ENCODE results near the gene SPDYE8.
"Not testable (repeated sequence)": the region's sequence is repeated elsewhere in the genome, so short reads cannot be mapped to it uniquely, and the experiment has no call there.

The SPDYE8 gene, protein sequence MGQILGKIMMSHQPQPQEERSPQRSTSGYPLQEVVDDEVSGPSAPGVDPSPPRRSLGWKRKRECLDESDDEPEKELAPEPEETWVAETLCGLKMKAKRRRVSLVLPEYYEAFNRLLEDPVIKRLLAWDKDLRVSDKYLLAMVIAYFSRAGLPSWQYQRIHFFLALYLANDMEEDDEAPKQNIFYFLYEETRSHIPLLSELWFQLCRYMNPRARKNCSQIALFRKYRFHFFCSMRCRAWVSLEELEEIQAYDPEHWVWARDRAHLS

DNA sequence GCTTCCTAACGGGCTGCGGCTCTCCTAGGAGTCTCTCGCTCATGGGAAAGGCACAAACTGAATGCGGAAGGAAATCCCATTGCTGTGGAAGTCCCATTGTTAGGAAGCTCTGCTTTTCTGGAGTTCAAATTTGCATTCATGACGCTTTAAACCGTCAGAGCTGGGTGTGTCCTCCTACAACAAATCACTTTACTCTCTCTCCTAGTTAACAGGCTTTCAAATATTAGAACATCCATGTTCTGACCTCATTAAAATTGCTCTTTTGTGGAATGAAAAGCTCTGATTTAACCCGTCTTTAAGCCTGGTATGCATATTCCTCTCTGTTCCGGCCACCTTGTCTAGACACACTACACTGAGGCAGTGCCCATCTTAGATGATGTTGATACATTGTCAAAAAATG is at the start of gene SPDYE8:
SPDYE8 (minus strand) TSS at position 101 of the 400 bp plus-strand sequence. CDS start 1,800 bp downstream, outside the sequence.
- H3K36me3 ChIP-seq (ENCODE audit: insufficient read depth, low read length); H2AFZ ChIP-seq (ENCODE audit: low read length); H3K4me1 ChIP-seq (ENCODE audit: insufficient read depth, low read length, poor library complexity, severe bottlenecking); H3K4me3 ChIP-seq (ENCODE audit: low read length, poor library complexity, severe bottlenecking); H3K9me3 ChIP-seq (ENCODE audit: insufficient read depth, low read depth, low read length); H4K20me1 ChIP-seq (ENCODE audit: insufficient read depth, low read length, poor library complexity, severe bottlenecking); H3K79me2 ChIP-seq (ENCODE audit: insufficient read depth, low read length); H3K9ac ChIP-seq (ENCODE audit: low read depth, low read length, poor library complexity, severe bottlenecking); H3F3A ChIP-seq (ENCODE audit: low read depth); H3K4me2 ChIP-seq (ENCODE audit: low read depth, low read length, poor library complexity, severe bottlenecking); H3K27me3 ChIP-seq (ENCODE audit: insufficient read depth, low read length, poor library complexity, severe bottlenecking); H3K9me2 ChIP-seq (replicated peaks; ENCODE audit: low read depth, low read length): not testable (repeated sequence)

DNA sequence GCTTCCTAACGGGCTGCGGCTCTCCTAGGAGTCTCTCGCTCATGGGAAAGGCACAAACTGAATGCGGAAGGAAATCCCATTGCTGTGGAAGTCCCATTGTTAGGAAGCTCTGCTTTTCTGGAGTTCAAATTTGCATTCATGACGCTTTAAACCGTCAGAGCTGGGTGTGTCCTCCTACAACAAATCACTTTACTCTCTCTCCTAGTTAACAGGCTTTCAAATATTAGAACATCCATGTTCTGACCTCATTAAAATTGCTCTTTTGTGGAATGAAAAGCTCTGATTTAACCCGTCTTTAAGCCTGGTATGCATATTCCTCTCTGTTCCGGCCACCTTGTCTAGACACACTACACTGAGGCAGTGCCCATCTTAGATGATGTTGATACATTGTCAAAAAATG is 28.2 kb upstream of the SPDYE8 start, which contains the start of gene SPDYE11:
SPDYE11 (minus strand) TSS at position 101 of the 400 bp plus-strand sequence. CDS start 1,800 bp downstream, outside the sequence.
- not testable (repeated sequence) for H3K4me3 ChIP-seq (ENCODE audit: low read length, poor library complexity, severe bottlenecking); H3F3A ChIP-seq (ENCODE audit: low read depth); H3K79me2 ChIP-seq (ENCODE audit: insufficient read depth, low read length); H3K4me1 ChIP-seq (ENCODE audit: insufficient read depth, low read length, poor library complexity, severe bottlenecking); H3K9me3 ChIP-seq (ENCODE audit: insufficient read depth, low read depth, low read length); H3K9ac ChIP-seq (ENCODE audit: low read depth, low read length, poor library complexity, severe bottlenecking); H3K27me3 ChIP-seq (ENCODE audit: insufficient read depth, low read length, poor library complexity, severe bottlenecking); H3K4me2 ChIP-seq (ENCODE audit: low read depth, low read length, poor library complexity, severe bottlenecking); H2AFZ ChIP-seq (ENCODE audit: low read length); H3K36me3 ChIP-seq (ENCODE audit: insufficient read depth, low read length); H3K9me2 ChIP-seq (replicated peaks; ENCODE audit: low read depth, low read length); H4K20me1 ChIP-seq (ENCODE audit: insufficient read depth, low read length, poor library complexity, severe bottlenecking)

DNA sequence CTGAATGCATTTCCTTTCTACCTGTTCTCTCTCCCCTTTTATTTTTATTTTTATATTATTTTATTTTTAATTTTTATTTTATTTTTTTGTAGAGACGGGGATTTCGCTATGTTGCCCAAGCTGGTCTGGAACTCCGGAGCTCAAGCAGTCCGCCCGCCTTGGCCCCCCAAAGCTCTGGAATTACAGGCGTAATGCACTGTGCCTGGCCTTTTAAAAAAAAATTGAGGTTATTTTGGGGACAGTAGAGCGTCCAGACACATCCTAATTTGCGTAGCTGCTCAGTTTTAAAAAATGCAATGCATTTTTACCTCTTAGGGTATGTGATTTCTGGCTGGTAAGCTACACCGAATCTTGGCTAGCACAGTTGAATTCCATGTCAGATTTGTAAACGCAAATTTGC is 23.1 kb downstream of the SPDYE8 start:
- Histone ChIP-seq H3K4me3 (ENCODE audit: low read length, poor library complexity, severe bottlenecking) (peak overlapping the region; percentile 76), H3K9ac (ENCODE audit: low read depth, low read length, poor library complexity, severe bottlenecking) (peak overlapping the region; percentile 76), H3K79me2 (ENCODE audit: insufficient read depth, low read length) (peaks cover 14% of the 10 kb centered on the region), H3K4me2 (ENCODE audit: low read depth, low read length, poor library complexity, severe bottlenecking) (peak overlapping the region; percentile 65)
- H3K9me2 ChIP-seq (replicated peaks; ENCODE audit: low read depth, low read length); H3K4me1 ChIP-seq (ENCODE audit: insufficient read depth, low read length, poor library complexity, severe bottlenecking); H3F3A ChIP-seq (ENCODE audit: low read depth); H3K9me3 ChIP-seq (ENCODE audit: insufficient read depth, low read depth, low read length); H2AFZ ChIP-seq (ENCODE audit: low read length); H3K36me3 ChIP-seq (ENCODE audit: insufficient read depth, low read length); H3K27me3 ChIP-seq (ENCODE audit: insufficient read depth, low read length, poor library complexity, severe bottlenecking); H4K20me1 ChIP-seq (ENCODE audit: insufficient read depth, low read length, poor library complexity, severe bottlenecking): not testable (repeated sequence)

DNA sequence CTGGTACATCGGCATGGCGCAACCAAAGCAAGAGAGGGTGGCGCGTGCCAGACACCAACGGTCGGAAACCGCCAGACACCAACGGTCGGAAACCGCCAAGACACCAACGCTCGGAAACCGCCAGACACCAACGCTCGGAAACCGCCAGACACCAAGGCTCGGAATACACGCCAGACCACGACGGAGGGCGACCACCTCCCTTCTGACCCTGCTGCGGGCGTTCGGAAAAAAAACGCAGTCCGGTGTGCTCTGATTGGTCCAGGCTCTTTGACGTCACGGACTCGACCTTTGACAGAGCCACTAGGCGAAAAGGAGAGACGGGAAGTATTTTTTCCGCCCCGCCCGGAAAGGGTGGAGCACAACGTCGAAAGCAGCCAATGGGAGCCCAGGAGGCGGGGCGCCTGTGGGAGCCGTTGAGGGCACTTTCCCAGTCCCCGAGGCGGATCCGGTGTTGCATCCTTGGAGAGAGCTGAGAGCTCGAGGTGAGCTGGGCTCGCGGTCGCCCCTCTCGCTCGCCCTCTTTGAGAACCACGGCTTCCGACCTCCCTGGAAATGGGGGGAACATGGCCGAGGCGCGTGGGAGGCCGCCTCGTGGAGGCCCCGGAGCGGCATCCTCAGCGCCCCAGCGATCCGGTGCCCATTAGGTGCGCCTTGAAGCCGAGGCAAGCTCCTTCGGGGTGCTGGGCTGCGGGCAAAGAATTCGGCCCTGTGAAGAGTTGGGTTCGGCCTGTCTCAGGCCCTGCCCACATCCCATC is 23.7 kb downstream of the SPDYE8 start:
- peak overlapping the region; percentile 72 for H3K4me3 ChIP-seq (ENCODE audit: low read length, poor library complexity, severe bottlenecking)
- H2AFZ ChIP-seq (ENCODE audit: low read length); H3K27me3 ChIP-seq (ENCODE audit: insufficient read depth, low read length, poor library complexity, severe bottlenecking); H3K4me2 ChIP-seq (ENCODE audit: low read depth, low read length, poor library complexity, severe bottlenecking); H3F3A ChIP-seq (ENCODE audit: low read depth); H3K9me3 ChIP-seq (ENCODE audit: insufficient read depth, low read depth, low read length); H3K4me1 ChIP-seq (ENCODE audit: insufficient read depth, low read length, poor library complexity, severe bottlenecking); H3K36me3 ChIP-seq (ENCODE audit: insufficient read depth, low read length); H3K9me2 ChIP-seq (replicated peaks; ENCODE audit: low read depth, low read length); H4K20me1 ChIP-seq (ENCODE audit: insufficient read depth, low read length, poor library complexity, severe bottlenecking): not testable (repeated sequence)
- H3K79me2 ChIP-seq (ENCODE audit: insufficient read depth, low read length), result peaks cover 18% of the 10 kb centered on the region
- H3K9ac ChIP-seq (ENCODE audit: low read depth, low read length, poor library complexity, severe bottlenecking), result peak overlapping the region; percentile 76

DNA sequence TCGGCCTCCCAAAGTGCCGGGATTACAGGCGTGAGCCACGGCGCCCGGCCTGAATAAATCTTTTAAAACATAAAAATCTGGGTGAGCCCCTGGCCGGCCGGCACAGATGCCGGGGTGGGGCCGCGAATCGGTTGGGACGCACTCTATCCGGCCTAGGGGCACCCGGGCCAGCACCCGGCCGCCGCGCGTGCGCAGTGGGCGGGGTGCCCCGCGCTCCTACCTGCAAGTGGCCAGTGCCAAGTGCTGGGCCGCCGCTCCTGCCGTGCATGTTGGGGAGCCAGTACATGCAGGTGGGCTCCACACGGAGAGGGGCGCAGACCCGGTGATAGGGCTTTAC is 24.2 kb downstream of the SPDYE8 start:
- H3K4me2 ChIP-seq (ENCODE audit: low read depth, low read length, poor library complexity, severe bottlenecking); H3K27me3 ChIP-seq (ENCODE audit: insufficient read depth, low read length, poor library complexity, severe bottlenecking); H4K20me1 ChIP-seq (ENCODE audit: insufficient read depth, low read length, poor library complexity, severe bottlenecking); H3F3A ChIP-seq (ENCODE audit: low read depth); H2AFZ ChIP-seq (ENCODE audit: low read length); H3K9me2 ChIP-seq (replicated peaks; ENCODE audit: low read depth, low read length); H3K9me3 ChIP-seq (ENCODE audit: insufficient read depth, low read depth, low read length); H3K4me1 ChIP-seq (ENCODE audit: insufficient read depth, low read length, poor library complexity, severe bottlenecking); H3K36me3 ChIP-seq (ENCODE audit: insufficient read depth, low read length): not testable (repeated sequence)
- H3K4me3 ChIP-seq (ENCODE audit: low read length, poor library complexity, severe bottlenecking), result peak overlapping the region; percentile 72
- H3K79me2 ChIP-seq (ENCODE audit: insufficient read depth, low read length), result peaks cover 18% of the 10 kb centered on the region
- peak overlapping the region; percentile 72 for H3K9ac ChIP-seq (ENCODE audit: low read depth, low read length, poor library complexity, severe bottlenecking)

DNA sequence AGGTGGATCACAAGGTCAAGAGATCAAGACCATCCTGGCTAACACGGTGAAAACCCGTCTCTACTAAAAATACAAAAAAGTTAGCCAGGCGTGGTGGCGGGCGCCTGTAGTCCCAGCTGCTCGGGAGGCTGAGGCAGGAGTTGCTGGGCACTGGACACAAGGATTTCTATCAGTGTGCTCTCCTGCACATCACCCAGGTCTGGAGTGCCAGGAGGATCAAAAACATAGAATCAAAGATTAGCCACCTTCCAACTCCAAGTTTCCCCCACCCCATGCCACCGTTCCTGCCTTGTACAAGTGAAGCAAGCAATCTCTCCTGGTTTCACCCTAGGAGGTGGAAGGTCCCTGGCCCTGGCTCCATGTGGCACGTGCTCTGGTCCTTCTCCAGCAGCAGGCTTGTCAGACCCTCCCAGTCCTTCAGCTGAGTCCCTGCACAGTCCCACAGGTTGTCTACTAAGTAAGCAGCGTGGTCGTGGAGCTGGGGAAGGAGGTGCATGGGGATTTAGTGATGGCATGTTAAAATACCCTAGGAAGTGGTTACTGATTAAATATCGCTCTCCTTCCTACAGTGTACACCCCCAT is 31.6 kb downstream of the SPDYE8 start:
- not testable (repeated sequence) for H4K20me1 ChIP-seq (ENCODE audit: insufficient read depth, low read length, poor library complexity, severe bottlenecking); H2AFZ ChIP-seq (ENCODE audit: low read length); H3K9me3 ChIP-seq (ENCODE audit: insufficient read depth, low read depth, low read length); H3F3A ChIP-seq (ENCODE audit: low read depth); H3K27me3 ChIP-seq (ENCODE audit: insufficient read depth, low read length, poor library complexity, severe bottlenecking); H3K9me2 ChIP-seq (replicated peaks; ENCODE audit: low read depth, low read length); H3K9ac ChIP-seq (ENCODE audit: low read depth, low read length, poor library complexity, severe bottlenecking); H3K4me1 ChIP-seq (ENCODE audit: insufficient read depth, low read length, poor library complexity, severe bottlenecking); H3K4me2 ChIP-seq (ENCODE audit: low read depth, low read length, poor library complexity, severe bottlenecking); H3K4me3 ChIP-seq (ENCODE audit: low read length, poor library complexity, severe bottlenecking); H3K36me3 ChIP-seq (ENCODE audit: insufficient read depth, low read length)
- peaks cover 11% of the 10 kb centered on the region for H3K79me2 ChIP-seq (ENCODE audit: insufficient read depth, low read length)

DNA sequence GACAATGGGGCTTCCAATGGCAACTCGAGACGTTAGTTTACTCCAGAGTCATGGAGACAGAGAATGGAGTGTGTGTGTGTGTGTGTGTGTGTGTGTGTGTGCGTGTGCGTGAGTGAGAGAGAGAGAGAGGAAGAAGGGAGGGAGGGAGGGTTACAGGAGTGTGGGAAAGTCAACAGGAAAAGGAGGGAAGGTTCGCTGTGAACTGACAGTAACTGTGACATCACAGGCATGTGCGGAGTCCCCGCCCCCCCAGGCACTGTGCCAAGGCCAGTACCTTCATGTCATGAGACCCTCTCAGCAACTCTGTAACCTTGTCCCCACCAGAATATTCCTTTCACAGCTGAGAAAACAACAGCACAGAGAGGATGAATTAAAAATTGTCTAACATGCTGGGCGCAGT is 32.1 kb downstream of the SPDYE8 start:
- H3K79me2 ChIP-seq (ENCODE audit: insufficient read depth, low read length), result peaks cover 11% of the 10 kb centered on the region
- not testable (repeated sequence) for H3K9me2 ChIP-seq (replicated peaks; ENCODE audit: low read depth, low read length); H2AFZ ChIP-seq (ENCODE audit: low read length); H3F3A ChIP-seq (ENCODE audit: low read depth); H3K9ac ChIP-seq (ENCODE audit: low read depth, low read length, poor library complexity, severe bottlenecking); H4K20me1 ChIP-seq (ENCODE audit: insufficient read depth, low read length, poor library complexity, severe bottlenecking); H3K4me3 ChIP-seq (ENCODE audit: low read length, poor library complexity, severe bottlenecking); H3K9me3 ChIP-seq (ENCODE audit: insufficient read depth, low read depth, low read length); H3K4me1 ChIP-seq (ENCODE audit: insufficient read depth, low read length, poor library complexity, severe bottlenecking); H3K27me3 ChIP-seq (ENCODE audit: insufficient read depth, low read length, poor library complexity, severe bottlenecking); H3K36me3 ChIP-seq (ENCODE audit: insufficient read depth, low read length); H3K4me2 ChIP-seq (ENCODE audit: low read depth, low read length, poor library complexity, severe bottlenecking)

Data from Loucy (cell line).